Fibroblast of skin of right biceps (primary cell): ENCODE data around the gene MVB12B.

Source experiments
- DNase-seq: peaks from one replicate; pipeline ENCODE4 v3.0.0-alpha.2; 2013

Gene MVB12B

DNA sequence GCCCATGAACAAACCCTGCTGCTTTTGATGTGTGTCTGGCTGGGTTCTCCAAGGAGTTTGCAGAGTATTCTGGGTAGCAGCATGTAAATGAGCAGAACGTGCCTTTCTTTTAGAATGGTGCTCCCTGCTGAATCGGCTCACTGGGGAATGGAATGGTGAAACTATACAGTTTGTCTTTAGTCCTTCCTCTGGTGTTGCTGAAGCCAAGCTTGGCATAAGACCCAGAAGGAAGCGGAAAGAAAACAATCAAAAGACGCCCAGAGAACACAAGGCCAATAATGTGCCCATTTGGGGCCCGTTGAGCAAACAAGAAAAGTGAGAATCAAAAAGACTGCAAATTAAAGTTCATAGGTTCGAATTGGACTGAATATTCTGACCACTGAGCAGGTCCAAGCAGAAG lies 60.1 kb downstream of the MVB12B start:
- DNase-seq: no peak

DNA sequence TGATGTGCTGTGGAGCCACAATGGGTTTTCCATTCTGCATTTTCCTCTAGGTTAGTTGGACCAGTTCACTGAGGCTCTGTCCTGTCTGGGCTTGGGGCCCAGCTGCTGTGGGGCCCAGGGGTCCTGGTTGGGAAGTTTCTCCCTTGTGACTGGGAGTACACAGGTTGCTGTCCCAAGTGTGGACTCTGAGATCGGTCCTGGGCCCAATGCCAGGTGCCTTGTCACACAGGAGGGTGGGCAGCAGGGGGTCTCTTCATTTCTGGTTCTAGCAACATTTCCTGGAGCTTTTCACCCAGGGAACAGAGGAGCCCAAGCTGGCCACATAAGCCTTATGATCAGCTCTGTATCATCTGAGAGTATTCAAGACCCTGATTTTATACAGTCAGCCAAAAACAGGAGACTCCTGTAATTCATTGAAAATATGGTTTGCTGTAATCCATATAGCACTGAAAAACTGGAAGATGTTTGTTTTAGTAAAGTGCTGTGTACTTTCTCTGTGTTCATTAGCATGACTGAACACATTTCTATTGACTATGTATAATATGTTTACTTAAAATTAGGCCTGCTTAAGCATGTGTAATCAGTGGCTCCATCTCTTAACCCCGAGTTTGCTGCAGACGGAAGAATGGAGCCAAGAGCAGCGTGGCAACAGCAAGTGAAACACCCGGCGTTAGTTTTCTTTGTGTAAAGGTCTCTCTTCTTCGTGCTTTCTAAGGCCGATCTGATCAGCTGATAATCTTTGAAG lies 62.5 kb downstream of the MVB12B start:
- no peak for DNase-seq

DNA sequence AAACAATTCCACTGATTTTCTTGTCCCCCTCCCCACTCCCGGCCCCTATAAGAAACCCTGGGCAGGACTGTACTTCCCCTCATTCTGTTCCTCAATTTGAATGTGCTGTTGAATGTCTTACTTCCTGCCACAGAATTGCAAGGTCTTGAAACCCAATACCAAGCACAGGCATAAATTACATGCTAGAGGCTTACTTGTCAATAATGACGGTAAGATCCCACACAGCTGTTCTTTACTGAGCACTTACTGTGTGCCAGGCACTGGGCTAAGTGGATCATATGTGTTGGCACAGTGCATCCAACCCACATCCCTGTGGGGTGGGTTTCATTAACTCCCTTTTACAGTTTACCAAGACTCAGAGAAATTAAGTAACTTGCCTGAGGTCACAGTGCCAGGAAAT lies 63.4 kb downstream of the MVB12B start:
- no peak for DNase-seq

DNA sequence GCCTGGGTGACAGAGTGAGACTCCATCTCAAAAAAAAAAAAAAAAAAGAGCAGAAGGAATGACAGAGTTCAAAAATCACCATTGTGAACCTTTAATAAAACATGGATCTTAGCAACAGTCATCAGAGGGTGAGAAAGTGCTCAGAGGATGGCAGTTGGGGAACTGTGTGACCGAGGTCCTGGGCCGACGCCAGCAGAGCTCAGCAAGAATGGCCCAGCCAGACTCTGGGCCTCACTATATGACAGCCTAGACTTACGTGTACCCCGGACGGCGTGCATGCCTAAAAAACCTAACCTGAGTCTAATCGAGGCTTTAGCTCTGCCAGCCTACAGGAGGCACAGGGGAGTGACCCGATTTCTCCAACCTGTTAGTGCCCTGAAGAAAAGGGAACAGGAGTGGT lies 64.3 kb downstream of the MVB12B start:
- DNase-seq: no peak

DNA sequence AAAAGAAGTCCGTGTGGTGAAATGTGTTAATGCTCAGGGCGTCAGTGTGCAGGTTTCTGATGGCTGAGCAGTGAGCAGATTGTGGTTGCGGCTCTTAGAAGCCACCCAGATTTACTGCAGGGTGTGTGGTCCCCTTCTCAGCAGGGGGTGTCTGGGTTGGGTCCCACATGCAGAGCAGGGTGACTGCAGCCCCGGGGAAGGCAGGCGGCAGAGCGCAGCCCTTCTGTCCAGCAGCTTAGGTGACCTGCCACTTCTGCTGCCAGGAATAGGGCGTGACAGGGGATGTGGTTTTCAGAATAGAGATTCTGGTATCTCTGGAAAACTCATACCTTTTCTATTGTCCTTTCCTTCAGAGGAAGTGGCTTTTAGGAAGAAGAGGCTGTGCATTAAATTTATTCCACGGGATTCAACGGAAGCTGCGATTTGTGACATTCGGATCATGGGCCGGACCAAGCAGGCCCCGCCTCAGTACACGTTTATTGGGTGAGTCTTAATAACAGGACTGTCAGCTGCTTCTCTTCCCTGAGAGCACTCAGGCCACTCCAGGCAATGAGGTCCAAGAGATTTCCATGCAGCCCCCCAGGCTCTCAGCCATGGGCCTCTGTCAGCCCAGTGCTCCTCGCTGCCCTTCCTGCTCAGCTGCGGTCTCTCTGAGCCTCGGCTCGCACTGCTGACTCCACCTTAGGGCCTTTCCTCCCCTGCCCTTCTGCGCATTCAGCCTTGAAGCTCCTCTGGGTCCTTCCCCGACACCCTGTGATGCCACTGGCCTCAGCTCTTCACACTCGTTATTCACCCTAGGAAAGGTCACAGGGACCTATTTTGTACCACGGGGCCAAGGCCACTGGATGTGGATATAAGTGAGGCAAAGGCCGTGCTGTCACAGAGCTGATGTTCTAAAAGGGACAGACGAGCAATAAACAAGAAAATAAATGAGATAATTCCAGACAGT lies 65.4 kb downstream of the MVB12B start:
- DNase-seq: no peak

DNA sequence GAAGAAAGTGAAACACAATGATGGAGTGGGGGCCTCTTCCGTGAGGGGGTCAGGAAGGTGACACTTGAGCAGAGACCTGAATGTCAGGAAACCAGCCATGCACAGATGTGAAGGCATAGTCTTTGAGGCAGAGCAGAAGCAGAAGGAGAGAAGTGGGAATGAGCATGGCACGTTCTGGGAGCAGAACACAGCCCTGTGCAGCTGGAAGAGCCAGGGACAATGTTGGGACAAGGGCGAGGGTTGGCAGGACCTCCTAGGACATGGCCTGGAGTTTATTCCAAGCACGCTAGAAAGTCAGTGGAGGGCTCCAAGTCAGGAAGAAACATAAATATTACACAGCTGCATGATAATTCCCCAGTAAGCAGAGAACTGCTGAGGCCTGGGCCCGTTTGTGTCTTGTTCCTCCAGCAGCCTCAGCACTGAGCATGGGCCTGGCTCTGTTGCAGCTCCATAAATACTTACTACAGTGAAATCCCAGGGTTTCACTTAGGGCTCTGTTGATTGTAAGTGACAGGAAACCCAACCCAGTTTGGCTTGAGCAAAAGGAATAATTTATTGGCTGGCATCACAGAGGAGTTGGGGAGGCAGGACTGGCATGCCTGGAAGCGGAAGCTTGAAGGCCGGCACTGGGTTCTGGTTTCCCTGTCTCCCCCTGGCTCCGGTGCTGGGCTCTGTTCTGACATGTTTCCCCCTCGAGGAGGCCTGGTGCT lies 66.2 kb downstream of the MVB12B start:
- DNase-seq: no peak

DNA sequence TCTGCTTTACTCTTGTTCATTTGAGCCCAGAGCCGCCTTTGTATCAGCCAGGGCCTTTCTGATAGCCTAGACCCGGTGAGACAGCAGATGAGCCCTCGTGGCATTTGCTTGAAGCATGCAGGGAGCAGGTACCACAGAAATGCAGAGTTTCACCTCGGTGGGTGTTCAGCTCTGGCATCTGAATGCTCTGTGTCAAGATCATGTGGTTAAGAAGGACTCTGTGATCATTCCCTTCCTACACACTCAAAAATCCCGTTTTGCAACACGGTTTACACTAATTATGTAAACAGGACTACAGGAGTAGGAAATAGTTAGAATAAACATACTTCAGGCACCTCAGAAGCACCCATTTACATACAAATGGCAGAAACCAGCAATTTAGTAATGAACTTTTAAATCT lies 67.2 kb downstream of the MVB12B start:
- DNase-seq: no peak

DNA sequence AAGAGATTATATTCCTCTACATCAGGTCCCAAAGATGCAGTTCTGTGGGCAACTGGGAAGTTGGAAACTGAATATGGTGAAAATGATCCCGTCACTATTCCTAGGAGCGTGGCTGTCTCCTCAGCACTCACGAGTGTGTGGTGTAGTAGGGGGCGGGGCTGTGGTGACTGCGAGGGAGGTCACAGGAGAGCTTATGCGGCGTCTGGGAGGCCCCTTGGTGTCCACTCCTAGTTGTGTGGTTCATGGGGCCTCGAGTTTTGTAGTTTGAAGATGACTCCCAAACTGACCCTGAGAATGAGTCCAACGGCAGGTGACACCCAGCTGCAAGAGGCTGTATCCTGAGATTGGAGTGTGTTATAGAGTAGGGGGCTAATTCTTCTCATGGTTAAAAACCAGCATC lies 68.2 kb downstream of the MVB12B start:
- no peak for DNase-seq

DNA sequence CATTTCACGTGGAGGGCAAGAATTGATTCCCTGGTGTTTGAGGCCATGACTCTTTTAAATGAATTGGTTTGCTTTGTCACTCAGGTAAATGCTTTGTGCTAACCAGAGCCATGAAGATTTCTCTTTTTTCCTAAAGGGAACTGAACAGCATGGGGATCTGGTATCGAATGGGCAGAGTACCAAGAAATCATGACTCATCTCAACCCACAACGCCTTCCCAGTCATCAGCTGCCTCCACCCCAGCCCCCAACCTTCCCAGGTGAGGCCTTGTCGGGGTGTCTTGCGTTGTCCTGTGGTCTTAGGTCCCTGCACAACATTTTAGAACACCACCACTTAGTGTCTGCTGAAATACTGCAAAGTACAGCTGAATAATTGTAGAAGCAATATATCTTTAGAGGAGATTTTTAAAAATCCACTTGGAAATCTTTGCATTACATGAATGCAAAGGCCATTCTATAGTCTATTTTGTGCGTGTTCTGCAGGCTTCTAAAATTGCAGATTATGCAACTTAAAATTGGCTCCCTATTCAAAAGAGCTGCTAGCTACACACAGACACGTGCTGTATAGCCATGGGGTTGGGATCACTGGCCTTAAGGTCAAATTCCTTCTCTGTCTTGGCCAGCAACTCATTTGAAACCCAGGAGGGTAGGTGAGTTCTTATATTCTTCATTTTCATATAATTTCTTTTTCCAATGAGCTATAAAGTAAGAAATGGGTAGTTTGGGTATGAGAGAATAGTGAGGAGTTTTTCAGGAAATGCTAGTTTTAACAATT lies 69.0 kb downstream of the MVB12B start:
- peak; percentile 69 for DNase-seq

DNA sequence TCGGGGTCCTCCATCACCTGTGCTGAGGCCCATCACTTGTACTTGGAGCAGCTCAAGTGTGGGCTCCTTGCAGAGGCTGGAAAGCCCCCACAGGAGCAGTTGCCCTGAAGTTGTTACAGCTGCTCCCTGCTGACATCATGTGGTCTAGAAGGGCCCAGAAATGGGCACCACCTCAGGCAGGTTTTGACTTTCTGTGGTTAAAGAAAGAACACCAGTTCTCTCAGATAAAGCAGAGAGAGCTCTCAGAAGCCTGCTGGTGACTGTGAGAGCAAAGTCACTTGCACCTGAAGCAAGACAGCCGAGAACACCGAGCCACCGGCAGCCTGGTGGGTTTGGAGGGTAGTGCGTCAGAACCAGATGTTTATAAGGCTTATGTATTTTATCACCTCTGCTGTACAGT lies 70.4 kb downstream of the MVB12B start:
- no peak for DNase-seq

DNA sequence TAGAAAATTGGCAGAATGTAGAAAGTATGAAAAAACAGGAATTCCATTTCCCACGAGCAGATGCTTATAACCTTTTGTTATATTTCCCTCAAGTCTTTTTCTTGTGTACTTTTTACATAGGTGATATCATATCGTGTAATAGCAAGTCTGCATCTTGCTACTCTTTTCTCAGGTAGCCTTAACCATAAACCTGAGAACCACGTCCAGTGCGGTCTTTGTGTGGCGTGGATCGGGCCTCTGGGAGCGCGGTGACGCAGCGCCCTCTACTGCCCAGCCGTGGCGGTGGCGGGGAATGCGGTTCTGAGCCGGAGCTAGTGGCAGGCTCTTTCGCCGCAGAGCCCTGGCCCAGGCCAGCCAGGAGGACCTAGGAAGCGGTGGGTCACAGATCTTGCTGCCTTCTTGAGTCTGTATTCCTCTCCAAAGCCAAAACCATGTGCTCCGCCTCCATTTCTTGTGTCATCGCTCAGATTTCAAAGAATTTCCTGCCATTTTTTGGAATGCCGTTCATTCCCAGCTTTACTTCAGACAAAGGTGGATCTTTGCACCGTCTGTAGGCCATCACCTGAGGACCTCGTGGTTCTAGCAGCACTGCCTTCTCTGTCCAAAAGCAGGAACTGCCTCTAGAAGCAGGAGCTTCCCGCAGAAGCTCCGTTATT lies 71.9 kb downstream of the MVB12B start:
- DNase-seq: peak; percentile 52

DNA sequence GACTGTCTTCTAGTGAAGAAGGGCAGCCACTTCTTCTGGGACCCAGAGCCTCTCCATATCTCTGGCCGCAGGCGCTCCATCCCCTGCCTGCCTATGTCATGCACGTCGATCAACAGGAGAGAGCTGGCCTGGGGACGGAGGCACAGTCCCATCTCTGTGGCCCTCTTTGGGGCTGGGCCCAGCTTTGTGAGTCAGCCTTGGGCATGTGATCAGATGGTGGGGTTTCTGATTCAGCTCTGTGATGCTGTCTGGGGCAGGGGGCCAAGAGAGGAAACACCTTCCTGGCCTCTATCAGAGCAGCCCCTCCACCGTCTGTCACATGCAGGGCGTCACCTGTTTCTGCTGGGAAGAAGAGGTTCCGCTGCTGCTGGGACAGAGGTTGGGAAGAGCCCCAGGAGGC lies 72.6 kb downstream of the MVB12B start:
- peak; percentile 40 for DNase-seq

DNA sequence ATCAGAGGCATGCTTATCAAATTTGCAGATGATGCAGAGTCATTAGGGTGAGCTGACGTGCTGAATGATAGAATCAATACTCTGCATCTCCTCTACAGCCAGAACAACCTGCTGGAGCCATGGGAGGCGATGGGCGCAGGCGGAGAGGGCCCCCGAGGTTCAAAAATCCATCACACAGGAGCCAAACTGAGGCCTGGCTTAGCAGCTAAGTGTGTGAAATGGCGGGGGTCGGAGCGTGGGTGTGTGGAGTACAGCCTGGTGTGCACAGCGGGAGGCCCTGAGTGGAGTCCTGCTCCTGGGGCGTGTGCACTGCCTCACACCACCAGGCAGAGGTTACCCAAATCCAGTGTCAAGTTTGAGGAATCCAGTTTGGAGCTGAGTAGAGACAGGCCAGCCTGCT lies 73.2 kb downstream of the MVB12B start:
- no peak for DNase-seq

DNA sequence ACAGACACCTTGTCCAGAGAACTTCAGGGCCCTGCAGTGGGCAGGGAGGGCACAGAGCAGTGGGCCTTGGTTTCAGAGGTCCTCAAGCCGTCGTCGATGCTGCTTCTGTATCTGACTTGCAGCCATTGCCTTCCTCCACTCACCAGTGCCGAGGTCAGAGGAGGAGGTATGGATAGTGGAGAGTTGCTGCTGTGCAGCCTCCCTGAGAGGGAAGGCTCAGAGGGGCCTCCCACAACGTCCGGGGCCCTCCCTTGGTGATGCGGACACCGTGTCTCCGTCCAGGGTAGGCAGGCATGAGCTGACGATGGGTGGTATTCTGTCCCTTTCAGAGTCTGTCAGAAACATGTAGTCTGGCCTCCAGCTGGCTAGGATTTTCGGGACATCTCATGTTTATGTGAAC lies 73.9 kb downstream of the MVB12B start:
- no peak for DNase-seq

DNA sequence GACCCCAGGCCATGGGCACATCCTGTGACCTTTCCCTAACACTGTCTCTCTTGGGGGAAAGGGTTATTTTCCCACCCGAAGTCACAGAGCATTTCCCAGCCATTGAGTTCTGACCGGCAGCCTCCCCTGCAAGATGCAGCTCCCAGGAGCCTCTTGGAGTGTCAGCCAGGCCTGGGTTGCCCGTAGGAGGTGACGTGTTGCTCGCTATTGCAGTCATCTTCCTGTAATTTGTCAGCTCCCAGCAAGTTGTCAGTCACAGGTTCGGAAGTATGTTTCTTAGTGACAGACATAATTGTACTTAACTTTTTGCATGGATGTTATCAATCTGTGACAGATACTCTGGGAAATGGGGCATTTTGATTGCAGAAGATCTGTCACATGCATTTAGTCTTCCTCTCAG lies 74.5 kb downstream of the MVB12B start:
- DNase-seq: no peak

DNA sequence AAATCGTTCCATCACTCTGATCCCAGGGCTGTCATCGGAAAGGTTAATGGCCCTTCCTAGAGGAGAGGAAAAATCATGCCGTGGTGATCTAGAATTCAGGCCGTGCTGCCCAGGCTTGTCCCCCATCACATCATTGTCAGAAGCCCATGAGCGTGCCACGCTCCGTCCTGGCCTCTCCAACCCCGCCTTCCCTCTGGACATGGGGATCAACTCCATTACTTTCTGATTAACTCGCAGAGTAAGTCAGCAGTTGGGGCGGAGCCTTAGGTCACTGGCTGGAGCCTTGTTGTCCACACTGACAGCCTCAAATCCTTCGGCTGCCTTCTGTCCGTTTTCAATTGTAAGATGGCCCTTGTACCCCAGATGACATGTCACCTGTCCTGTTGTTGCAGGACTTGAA lies 75.0 kb downstream of the MVB12B start:
- no peak for DNase-seq

DNA sequence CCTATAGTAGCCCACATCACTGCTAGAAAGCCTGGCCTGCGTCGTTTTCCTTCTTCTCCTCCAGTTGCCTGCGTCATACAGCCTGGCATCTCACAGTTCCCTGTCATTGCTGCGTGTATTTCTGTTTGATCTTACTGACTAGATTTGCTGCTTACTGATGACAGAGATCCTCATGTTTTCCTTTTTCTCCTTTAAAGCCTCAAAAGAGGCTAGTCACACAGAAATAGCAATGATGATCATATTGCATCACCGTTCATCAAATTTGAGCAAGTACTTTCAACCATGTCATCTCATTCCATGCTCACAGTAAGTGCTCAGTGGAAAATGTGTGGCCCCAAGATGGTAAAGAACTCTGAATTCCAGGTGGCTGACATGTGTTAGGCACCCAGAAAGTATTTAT lies 76.8 kb downstream of the MVB12B start:
- peak; percentile 64 for DNase-seq

DNA sequence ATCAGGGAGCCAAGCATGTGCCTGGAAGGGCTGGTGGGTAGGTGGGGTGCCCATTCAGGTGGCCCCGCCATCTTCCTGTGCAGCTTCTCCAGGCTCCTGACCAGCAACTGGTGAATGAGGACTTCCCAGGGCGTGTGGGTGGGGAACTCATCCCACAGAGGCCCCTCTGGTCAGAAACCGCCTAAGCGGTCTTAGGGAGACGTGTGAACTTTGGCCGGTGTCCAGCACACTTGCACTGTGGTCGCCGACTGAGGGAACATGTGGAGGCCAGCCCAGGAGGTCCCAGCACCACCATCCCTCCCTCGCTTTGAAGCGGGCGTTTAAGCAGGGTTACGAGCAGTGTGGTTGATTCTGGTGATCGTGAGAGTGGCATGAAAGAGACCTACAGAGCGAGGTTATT lies 77.8 kb downstream of the MVB12B start:
- DNase-seq: no peak

DNA sequence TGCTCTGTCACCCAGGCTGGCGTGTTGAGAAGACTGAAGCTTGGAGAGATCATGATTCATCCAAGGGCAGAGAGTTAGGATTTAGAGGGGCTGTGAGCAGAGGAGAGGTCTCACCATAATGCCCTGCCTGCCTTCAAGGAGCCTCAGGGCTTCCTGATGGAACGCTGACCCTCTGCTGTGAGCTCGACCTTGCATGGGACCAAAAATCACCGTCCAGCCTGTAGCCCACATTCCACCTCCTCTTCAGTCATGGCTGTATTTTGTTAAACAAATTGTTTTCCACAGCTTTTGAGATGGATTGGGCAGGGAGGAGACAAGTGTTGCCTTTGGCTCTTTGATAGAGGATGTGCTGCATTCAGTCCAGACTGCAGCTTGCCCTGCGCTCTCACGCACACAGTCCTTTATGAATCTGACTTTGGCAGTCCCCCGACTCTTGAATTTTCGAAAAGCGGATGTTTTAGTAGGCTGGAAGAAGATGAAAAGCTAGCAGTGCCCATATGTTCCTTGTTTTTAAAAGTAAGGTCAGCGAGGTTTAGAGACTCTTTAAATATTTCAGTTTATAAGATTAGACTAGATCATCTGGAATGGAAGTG lies 79.5 kb downstream of the MVB12B start:
- DNase-seq: peak; percentile 16

DNA sequence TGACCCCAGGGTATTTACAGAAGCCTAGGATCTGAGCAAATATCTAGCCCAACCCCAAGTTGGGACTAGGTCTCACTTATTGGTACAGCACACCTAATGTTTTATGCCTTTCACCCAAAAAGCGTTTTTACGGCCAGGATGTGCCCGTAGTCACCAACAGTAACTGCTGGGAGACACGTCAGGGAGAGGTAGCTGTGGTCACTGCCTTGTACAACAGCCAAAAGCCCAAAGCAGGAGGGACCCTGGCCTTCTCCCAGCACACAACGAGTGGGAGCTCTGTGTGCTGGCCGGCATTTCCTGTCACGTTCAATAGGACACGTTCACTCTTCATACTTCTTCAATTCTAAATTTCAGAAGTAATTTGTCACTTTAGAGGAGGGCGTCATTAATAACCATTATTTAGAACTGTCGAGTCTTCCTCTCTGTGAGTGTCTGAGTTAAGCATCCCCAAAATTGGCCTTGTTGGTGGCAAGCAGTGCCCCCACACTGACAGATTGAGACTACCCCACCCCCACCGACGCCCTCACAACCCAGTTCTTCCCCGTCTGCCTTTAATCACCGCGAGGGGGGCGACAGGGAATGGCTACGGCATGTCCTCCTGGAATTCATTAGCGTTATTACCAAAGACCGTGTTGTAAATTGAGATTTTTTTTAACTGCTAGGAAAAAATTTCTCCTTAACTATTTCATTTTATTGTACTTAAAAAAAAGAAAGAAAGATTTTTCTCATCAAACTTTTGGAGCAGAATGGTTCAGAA lies 80.7 kb downstream of the MVB12B start:
- DNase-seq: peak; percentile 63

DNA sequence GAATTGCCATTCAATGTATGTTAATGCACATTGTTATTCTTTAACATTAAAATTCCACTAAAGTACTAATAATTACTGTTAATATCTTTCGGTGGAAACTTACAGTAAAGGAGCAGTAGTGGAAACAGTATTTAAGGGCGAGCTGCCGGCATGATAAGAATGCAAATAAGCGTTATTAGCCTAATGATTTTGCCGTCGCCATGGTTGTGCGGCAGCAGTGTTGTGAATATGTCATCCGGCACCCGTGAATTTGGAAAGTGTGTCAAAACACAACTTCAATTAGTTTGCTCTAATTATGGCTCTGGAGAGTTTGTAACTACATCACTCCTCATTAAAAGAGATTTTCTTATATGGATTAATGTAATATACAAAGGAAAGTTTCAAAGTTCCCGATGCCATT lies 81.4 kb downstream of the MVB12B start:
- DNase-seq: no peak
